Duodenal mucosa (tissue), 2 donors: ENCODE data around the gene STIL.
"Not testable (repeated sequence)": the region's sequence is repeated elsewhere in the genome, so short reads cannot be mapped to it uniquely, and the experiment has no call there.

ENCODE experiments used
- H3K27ac ChIP-seq: one replicate; pipeline ENCODE4 v1.7.0; 2013; ENCODE audit warnings: low read depth, low read length
- H3K27me3 ChIP-seq, 2 donors: one replicate each; pipeline ENCODE4 v1.7.0; 2013; ENCODE audit warnings: low read length in 2 of 2, control low read depth in 1 of 2; ENCODE audit not compliant: insufficient read depth in 2 of 2, control insufficient read depth in 1 of 2
- H3K36me3 ChIP-seq, 2 donors: one replicate each; pipeline ENCODE4 v1.7.0; 2013; ENCODE audit warnings: low read length in 2 of 2, control low read depth in 1 of 2; ENCODE audit not compliant: insufficient read depth in 2 of 2, control insufficient read depth in 1 of 2
- H3K4me1 ChIP-seq, 2 donors: one replicate each; pipeline ENCODE4 v1.7.0; 2013; ENCODE audit warnings: low read length in 2 of 2, control low read depth in 1 of 2; ENCODE audit not compliant: insufficient read depth in 2 of 2, control insufficient read depth in 1 of 2
- H3K4me3 ChIP-seq, 2 donors: one replicate each; pipeline ENCODE4 v1.7.0; 2013; ENCODE audit warnings: low read length in 2 of 2, low read depth in 1 of 2
- H3K9ac ChIP-seq, 2 donors: one replicate each; pipeline ENCODE4 v1.7.0; 2013; ENCODE audit warnings: low read length in 2 of 2, low read depth in 1 of 2
- H3K9me3 ChIP-seq, 2 donors: one replicate each; pipeline ENCODE4 v1.7.0; 2013; ENCODE audit warnings: low read length in 2 of 2, control low read depth in 1 of 2; ENCODE audit not compliant: control insufficient read depth in 1 of 2

Gene STIL

DNA sequence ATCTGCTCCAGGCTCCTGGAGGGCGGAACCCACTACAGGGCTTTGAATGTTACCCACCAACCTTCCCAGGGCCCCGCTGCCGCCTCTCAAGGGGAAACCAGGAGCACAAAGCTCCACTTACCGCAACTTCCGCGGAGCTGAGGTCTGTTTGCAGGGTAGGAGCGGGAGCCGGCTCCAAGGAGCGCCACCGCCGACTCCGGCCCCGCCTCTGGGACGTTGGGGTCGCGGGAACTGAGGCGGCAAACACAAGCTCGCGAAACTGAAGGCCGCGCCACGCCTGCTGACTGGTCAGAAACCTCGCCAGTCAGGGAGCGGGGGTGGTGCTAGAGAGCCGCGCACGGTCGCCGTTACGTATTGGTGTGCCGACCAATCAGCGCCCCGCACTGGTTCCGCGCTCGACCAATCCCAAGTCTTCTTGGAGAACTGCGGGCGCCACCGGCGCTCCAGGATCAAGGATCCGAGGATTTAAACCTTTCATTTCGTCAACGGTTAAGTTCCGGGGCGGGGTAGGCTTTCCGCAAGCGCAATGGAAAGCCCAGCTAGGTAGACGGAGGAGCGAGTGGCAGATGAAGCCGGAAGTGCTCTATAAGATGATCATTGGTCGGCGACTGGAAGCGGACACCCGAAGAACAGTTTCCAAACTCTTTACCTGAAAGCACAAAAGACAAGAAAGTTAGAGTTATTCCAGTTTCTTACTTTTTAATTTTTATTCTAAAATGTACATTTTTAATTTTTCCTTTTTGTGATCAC is at the start of gene STIL:
TSS of gene STIL (minus strand) at position 233 of the 750 bp plus-strand sequence. CDS start 3,828 bp downstream, outside the sequence.
- peak within 1 kb of the TSS; percentile 46 for H3K27ac ChIP-seq
- H3K4me1 ChIP-seq = peaks cover 0 to 5% of the 10 kb centered on the region in 2 donors
- peaks cover 0 to 4% of the 10 kb centered on the region in 2 donors for H3K36me3 ChIP-seq
- H3K9ac ChIP-seq = peak within 1 kb of the TSS; percentile 69 to 74
- H3K27me3 ChIP-seq = no peaks in the 10 kb centered on the region
- peak within 1 kb of the TSS; percentile 78 to 85 for H3K4me3 ChIP-seq
- no peaks in the 10 kb centered on the region for H3K9me3 ChIP-seq

DNA sequence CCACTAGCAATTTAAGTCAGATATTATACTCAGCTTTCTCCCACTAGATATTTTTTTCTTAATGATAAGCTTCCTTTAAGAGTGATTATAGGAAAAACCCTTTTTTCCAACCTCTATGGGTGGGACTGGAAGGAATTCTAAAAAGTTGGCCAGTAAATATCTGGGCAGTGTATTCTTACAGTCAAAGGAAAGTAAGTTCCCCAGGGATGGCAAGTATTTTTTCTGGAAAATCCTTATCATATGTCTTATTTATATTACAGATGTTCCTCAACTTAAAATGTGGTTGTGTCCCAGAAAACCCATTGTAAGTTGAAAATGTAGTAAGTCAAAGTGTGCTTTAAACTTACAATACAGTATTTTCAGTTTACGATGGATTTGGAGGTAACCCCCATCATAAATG is 48.9 kb upstream of the STIL start:
- H3K4me3 ChIP-seq = no peak overlapping the region
- no peak overlapping the region for H3K27ac ChIP-seq
- H3K9ac ChIP-seq = no peak overlapping the region

DNA sequence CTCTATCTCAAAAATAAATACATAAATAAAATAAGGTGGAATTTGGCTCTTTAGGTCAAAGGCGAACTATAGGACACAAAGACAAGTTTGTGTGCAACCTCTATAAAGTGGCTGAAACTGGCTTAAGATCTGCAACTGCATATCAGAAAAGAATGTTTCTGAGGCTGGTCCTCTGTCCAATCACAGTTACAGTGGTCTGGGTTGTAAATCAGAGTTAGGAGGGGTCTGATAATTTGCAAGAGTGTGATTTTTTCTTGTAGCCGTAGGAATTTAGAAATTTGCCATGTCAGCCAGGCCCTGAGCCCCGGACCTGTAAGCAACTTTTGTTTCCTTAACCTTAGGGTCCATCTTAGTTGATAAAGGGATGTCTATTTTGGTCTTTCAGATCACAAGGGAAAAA is 47.4 kb upstream of the STIL start:
- H3K9ac ChIP-seq = no peak overlapping the region
- peaks cover 0 to 8% of the 10 kb centered on the region in 2 donors for H3K4me1 ChIP-seq
- no peak overlapping the region for H3K27ac ChIP-seq
- H3K27me3 ChIP-seq = no peaks in the 10 kb centered on the region
- peaks cover 0 to 4% of the 10 kb centered on the region in 2 donors for H3K36me3 ChIP-seq
- no peak overlapping the region for H3K4me3 ChIP-seq
- no peaks in the 10 kb centered on the region for H3K9me3 ChIP-seq

More for the DNA sequence above, 48.9 kb upstream of the STIL start:
- Histone ChIP-seq H3K27me3 (no peaks in the 10 kb centered on the region), H3K9me3 (no peaks in the 10 kb centered on the region), H3K36me3 (peaks cover 0 to 4% of the 10 kb centered on the region in 2 donors), H3K4me1 (peaks cover 0 to 5% of the 10 kb centered on the region in 2 donors)

DNA sequence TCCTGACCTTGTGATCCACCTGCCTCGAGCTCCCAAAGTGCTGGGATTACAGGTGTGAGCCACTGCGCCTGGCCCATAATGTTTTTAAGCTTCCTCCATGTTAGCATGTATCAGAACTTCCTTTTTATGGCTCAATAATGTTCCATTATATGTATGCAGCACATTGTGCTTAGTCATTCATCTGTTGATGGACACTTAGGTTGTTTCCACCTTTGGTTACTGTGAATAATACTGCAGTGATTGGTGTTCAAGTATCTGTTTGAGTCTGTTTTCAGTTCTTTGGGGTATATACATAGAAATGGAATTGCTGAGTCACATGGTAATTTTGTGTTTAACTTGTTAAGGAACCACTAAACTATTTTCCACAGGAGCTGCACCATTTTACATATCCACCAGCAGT is 37.4 kb upstream of the STIL start:
- Histone ChIP-seq H3K9ac (no peak overlapping the region), H3K4me1 (no peaks in the 10 kb centered on the region), H3K4me3 (no peak overlapping the region), H3K36me3 (peaks cover 3 to 11% of the 10 kb centered on the region in 2 donors), H3K27ac (no peak overlapping the region), H3K27me3 (no peaks in the 10 kb centered on the region), H3K9me3 (no peaks in the 10 kb centered on the region)

DNA sequence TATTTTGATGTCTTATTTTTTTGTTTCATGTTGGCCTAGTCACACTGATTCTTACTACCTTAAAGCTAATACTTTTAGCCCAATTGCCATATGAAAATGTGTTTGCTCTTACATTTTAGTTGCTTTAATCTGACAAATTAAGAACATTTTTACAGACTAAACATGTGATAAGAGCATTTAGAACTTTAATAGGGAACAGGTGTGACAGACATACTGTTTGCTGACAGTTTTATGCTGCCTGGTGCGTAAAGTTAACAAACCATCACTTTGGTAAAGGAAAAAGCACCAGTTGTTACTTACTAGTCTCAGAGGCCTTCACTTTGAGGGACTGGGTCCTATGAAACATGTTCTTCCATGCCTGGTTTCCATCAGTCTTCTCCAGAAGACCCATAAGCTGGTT is 34.3 kb upstream of the STIL start:
- no peak overlapping the region for H3K9ac ChIP-seq
- H3K9me3 ChIP-seq = no peaks in the 10 kb centered on the region
- no peaks in the 10 kb centered on the region for H3K27me3 ChIP-seq
- H3K27ac ChIP-seq = no peak overlapping the region
- peaks cover 3 to 11% of the 10 kb centered on the region in 2 donors for H3K36me3 ChIP-seq
- H3K4me3 ChIP-seq = no peak overlapping the region
- no peaks in the 10 kb centered on the region for H3K4me1 ChIP-seq

DNA sequence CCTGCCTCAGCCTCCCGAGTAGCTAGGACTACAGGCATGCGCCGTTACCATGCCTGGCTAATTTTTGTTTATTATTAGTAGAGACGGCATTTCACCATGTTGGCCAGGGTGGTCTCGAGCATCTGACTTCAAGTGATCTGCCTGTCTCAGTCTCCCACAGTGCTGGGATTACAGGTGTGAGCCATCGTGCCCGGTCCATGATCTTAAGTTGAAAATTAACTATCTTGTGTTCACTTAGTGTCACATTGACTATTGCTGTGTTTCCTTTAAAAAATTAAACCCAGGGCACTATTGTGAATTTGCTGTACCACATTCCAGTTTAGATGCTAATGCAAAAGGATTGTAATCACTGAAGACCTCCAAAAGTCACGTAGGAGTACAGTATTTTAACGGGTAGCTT is 33.8 kb upstream of the STIL start:
- H3K27me3 ChIP-seq = no peaks in the 10 kb centered on the region
- no peak overlapping the region for H3K4me3 ChIP-seq
- H3K27ac ChIP-seq = no peak overlapping the region
- no peak overlapping the region for H3K9ac ChIP-seq
- H3K36me3 ChIP-seq = peaks cover 3 to 11% of the 10 kb centered on the region in 2 donors
- H3K4me1 ChIP-seq = no peaks in the 10 kb centered on the region
- no peaks in the 10 kb centered on the region for H3K9me3 ChIP-seq

DNA sequence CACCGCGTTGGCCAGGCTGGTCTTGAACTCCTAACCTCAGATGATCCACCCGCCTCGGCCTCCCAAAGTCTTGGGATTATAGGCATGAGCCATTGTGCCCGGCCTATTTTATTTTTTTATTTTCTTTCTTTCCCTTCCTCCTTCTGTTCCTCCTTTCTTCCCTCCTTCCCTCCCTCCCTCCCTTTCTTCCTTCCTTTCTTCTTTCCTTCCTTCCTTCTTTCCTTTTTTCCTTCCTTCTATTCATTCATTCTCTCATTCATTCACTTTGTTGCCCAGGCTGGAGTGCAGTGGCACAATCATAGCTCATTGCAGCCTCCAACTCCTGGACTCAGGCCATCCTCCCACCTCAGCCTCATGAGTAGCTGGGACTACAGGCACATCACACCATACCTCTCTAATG is 33.0 kb upstream of the STIL start:
- peaks cover 0 to 11% of the 10 kb centered on the region in 2 donors for H3K36me3 ChIP-seq
- H3K9ac ChIP-seq, H3K27ac ChIP-seq, H3K4me1 ChIP-seq, H3K9me3 ChIP-seq, H3K4me3 ChIP-seq, H3K27me3 ChIP-seq: not testable (repeated sequence)

DNA sequence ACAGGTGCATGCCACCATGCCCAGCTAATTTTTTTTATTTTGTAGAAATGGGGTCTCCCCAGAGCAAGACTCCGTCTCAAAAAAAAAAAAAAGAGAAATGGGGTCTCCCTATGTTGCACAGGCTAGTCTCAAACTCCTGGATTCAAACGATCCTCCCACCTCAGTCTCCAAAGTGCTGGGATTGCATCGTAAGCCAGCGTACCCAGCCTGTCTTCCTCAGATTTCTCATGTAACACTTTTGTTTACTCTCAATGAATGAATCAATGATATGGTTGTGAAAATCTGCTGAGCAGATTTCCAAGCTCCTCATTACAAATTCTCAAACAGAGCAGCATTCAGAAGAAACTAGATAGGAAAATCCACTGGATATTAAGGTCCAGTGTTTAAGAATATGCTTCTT is 26.3 kb upstream of the STIL start:
- no peaks in the 10 kb centered on the region for H3K9me3 ChIP-seq
- no peak overlapping the region for H3K4me3 ChIP-seq
- no peak overlapping the region for H3K9ac ChIP-seq
- peaks cover 0 to 11% of the 10 kb centered on the region in 2 donors for H3K36me3 ChIP-seq
- H3K27me3 ChIP-seq = no peaks in the 10 kb centered on the region
- peaks cover 10 to 17% of the 10 kb centered on the region in 2 donors for H3K4me1 ChIP-seq
- no peak overlapping the region for H3K27ac ChIP-seq

DNA sequence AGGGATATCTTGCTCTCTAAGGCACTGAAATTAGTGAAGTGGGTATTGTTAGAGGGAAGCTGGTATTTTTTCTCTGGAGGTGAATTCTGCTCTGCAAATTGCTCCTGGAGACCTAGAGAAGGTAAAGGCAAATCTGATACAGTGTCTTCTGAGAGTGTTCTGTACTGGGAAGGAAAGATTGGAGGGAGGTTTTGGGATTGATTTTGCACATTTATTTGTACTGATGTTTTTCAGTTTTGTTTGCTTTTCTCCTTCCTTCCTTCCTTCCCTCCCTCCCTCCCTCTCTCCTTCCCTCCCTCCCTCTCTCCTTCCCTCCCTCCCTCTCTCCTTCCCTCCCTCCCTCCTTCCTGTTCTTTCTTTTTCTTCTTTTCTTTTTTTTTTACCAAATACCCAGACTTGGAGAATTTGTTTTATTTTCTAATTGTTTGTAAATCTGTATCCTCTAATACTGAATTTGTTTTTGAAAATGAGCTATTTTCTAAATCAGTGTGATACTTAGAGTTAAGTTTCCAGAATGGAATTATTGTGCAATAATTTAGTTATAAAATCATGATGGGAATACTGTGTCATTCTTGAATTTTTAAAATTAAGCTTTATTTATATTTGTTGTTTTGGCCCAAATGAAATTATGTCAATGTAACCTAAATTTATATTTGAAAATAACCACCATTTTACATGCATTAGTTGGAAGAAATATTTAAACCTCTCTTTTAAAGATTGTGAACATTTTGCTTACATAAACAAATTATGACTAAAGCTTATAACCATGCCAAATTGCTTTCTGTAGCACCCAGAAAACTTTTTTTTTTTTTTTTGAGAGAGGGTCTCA is 24.5 kb upstream of the STIL start:
- peaks cover 10 to 23% of the 10 kb centered on the region in 2 donors for H3K4me1 ChIP-seq

DNA sequence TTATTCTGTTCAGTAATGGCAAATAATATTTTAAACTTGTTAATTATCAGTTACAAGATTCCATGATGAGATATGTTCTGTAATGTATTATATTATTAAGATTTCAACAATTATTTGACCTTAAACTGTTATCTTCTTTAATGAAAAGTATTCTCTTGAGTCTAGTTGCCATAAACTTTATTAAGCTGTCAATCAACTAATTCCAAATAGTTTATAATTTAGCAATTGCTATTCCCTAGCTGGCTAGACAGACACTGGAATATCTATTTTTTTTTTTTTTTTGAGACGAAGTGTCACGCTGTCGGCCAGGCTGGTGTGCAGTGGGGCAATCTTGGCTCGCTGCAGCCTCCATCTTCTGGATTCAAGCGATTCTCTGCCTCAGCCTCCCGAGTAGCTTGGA is 23.4 kb upstream of the STIL start:
- no peak overlapping the region for H3K4me3 ChIP-seq
- no peaks in the 10 kb centered on the region for H3K27me3 ChIP-seq
- H3K9ac ChIP-seq = no peak overlapping the region
- no peak overlapping the region for H3K27ac ChIP-seq
- peaks cover 15 to 31% of the 10 kb centered on the region in 2 donors for H3K4me1 ChIP-seq
- peaks cover 0 to 11% of the 10 kb centered on the region in 2 donors for H3K36me3 ChIP-seq
- H3K9me3 ChIP-seq = no peaks in the 10 kb centered on the region

More for the DNA sequence above, 24.5 kb upstream of the STIL start:
- H3K27ac ChIP-seq = no peak overlapping the region
- H3K36me3 ChIP-seq = peaks cover 0 to 11% of the 10 kb centered on the region in 2 donors
- no peak overlapping the region for H3K4me3 ChIP-seq
- no peaks in the 10 kb centered on the region for H3K27me3 ChIP-seq
- H3K9me3 ChIP-seq = no peaks in the 10 kb centered on the region
- H3K9ac ChIP-seq = peak overlapping the region in 1 of 2 donors; percentile 33
